GM12892 (cell line): Measurements from ENCODE around the gene ACTR3.

Experiments used
- POLR2A ChIP-seq: IDR thresholded peaks from 2 replicates; pipeline ENCODE4 v1.6.1; 2011; ENCODE audit warnings: low read depth, low read length, control low read depth
- POLR2AphosphoS5 ChIP-seq: IDR thresholded peaks from 2 replicates; pipeline ENCODE4 v1.6.1; 2011; ENCODE audit warnings: low read depth, low read length, control low read depth
- TAF1 ChIP-seq: IDR thresholded peaks from 2 replicates; pipeline ENCODE4 v1.6.1; 2011; ENCODE audit warnings: low read depth, mild to moderate bottlenecking, control low read depth, low read length, borderline replicate concordance

- no peak for TF ChIP-seq POLR2A
- TF ChIP-seq POLR2AphosphoS5, result no peak
- TF ChIP-seq TAF1, result no peak
These were observed 31.1 kb downstream of the ACTR3 start for GRCh38 chr2:113920996-113921395.
